ENCODE data around the gene PLPP3.

The PLPP3 gene

DNA sequence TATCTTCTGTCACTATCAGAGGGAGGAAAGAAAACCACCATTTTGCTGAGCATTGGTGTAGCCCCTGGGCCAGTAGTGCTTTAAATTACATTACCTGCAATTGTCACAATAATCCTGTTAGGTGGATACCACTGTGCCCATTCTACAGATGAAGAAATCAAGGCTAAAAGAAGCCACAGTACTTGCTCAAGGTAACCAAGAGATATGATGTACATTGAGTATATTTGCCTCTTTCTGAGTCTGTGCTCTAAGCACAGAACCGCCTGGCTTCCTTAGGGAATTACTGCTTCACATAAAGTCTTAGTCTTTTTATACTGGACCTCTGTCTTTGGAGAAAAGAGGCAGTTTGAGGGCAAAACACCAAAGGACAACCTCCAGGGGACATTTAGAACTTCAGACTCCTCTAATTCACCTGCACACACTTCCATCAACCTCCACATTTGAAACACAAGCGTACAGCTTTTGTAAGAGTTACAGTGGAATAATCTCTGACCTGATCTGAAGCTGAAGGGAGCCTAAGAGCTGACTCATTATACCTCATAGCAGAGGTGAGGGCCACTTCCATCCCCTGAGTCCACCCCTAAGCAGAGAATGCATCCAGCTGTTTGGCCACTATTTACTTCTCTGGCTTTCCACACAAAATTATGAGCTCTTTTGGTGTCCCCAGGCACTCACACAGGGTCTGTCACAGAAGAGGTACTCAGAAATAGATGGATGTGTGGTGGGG lies 61.8 kb downstream of the PLPP3 start:
- DNase-seq = no peak

DNA sequence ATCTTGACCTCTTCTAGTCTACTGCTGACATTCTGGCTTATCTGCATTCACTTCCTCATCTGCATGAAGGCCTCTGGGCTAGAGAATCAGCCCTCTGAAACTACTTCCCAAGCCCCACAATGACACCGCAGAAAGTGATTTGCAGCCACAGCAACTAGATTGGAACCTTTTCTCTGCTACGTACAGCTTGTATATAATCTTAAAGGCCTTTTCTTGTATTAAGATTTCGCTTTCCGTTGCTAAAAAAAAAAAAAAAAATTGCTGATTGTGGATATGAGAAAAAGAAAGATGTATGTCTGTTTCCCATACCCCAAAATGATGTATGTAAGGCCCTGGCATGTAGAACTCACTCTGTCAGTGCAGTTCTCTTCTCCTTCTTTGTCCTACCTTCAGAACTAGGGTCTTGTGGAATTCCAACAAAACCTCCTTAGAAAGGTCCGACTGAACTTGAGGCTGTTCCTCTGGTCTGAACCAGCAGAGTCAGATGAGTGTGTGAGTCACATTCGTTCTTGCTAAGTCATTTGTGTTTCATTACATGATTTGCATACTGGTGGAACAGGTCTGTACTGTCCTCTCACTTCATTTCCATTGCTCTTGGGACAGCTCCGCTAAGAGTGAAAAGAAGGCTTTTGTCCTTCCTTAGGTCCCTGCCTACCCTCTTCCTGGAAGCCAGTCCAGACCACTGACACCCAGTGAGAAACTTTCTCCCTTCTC lies 62.7 kb downstream of the PLPP3 start:
- no peak for DNase-seq

DNA sequence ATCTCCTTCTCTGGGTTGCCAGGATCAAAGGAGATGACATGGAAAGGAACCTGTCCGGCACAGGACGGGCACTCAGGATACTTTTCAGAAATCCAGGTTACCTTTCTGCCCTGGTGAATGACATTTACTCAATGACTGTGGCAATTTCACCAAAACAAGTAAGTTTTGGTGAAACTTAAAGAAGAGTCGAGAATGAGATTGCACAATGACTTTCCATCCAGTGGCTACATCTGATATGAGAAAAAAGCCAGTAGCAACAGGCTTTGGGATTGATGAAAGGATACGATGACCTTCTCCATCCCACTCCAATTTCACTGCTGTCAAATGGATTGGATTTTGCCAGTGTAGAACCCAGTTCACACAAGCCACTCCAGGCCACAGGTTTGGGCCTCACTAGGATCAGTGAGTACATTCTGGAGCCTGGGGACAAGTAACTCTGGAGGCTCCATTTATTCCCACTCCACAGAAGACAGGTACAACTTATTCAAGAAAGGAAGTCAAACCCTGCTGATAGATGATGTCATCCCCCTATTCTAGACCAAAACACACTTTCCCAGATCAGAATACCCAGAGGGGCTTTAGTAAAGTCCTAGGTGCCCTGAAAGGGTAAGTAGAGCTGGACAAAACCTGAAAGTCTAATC lies 63.3 kb downstream of the PLPP3 start:
- DNase-seq = no peak

DNA sequence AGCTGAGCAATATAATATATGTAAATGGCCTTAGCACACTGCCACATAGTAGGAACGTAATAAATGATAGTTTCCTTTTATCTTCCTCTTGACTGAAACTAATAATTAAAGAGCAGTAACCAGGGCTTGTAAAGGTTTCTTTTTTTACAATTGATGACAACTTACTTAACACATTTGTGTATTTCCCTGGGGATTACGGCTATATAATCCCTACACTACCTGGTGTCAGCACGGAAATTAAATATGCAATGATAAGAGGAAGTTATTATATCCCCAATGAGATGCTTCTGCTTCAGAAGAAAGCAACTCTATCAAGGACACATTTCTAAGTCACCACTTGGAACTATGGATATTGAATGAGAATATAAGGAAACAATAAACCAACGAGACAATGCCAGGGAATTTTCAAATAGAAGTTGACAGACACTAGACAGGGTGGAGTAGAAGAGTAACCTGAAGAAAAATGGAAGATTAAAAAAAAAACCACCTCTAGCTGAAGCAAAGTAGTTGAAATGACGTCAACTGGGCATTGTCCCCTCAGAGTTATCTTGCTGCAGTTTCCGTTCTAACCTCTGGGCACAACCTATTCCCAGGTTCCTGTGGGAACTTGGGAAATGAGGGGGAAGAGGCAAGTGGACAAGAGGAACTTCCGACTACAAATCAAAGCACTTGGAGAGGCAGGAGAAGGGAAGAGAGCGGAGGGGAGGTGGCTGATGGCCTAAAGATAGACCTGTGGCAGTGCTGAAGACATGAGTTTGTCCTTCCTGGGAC lies 66.5 kb downstream of the PLPP3 start:
- DNase-seq = no peak

DNA sequence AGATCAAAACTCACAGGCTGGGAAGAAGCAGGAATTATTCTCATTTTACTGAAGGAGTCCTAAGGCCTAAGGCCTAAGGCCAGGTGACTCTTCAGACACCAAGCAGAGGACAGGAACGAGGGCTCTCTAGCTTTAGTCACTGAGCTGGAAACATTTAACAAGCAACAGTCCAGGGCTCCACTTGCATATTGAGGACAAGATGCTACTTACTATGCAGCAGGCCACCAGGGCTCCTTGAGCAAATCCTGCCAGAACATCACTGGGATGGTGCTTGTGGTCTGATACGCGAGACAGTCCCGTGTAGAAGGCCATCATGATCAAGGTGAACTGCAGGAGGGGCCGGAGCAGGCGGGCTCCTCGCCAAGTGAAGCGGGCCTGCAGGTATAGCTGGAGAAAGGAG lies 67.6 kb downstream of the PLPP3 start:
- no peak for DNase-seq

DNA sequence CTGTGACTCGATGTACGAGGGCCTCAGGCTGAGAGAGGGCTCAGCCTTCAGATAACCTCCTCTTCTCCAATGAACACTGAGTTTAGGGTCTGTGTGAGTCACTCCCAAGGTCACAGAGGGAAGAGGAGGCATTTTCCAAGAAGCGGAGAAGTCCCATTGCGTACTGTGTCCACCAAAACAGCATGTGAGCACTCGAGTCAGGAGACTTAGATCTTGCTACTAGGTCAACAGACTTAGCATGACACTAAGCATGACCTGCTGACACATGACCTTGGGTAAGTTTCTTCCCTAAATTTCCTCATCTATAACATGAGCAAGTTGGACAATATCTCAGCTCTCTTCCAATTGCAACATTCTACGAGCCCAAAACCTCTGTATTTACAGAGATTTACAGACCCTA lies 68.0 kb downstream of the PLPP3 start:
- no peak for DNase-seq

DNA sequence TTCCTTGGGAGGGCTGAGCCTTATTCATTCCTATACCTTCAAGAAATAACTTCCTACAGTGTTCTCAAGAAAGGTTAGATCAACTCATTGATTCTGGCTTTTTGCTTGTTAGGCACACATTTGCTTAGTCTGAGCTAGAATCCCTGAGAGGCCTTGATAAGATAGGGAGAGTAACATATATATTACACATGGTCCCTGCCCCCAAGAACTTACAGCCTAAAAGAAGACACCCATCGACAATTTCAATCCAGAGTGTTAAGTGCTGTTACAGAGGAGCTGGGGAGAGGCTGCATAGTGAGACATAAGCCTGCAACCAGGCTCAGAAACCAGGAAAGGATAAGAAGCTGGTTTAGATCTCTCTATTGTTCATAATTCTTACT lies 68.7 kb downstream of the PLPP3 start:
- DNase-seq = no peak

DNA sequence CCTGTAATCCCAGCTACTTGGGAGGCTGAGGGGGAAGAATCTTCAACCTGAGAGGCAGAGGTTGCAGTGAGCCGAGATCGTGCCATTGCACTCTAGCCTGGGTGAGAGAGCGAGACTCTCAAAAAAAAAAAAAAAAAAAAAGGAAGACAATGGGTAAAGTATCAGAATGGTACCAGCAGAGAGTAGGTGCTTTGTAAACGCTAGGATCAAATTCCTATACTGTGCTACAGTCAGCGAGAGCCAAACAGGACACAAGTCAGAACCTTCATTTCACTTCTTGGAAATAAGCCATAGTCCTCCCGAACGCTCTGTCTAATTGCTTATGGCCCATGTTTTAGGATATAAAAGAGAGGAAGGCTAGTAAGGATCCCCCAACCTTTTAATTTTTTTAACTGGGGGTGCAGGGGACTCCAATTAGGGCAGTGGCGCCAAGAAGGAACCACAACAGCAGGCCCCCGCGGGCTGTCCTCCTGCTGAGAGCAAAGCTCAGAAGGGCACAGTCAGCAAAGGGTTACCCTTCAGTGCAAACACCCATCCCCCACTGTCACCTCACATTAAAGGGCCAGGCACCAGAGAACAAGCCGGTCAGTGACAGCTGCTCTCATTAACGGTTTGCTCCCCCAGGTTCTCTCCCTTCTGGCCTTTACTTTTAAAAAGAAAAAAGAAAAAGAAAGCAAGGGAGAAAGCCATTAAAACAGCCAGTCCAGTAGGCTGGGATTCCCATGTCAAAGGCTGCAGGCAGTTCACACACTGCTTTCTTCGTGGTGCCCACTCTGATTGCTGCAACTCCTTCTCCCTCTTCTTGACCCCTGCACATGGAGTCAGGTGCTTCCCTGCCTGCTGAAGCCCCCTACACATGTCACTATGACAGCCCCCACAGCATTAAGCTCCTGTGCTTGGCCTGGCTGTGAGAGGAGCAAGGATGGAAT lies 69.4 kb downstream of the PLPP3 start:
- no peak for DNase-seq

DNA sequence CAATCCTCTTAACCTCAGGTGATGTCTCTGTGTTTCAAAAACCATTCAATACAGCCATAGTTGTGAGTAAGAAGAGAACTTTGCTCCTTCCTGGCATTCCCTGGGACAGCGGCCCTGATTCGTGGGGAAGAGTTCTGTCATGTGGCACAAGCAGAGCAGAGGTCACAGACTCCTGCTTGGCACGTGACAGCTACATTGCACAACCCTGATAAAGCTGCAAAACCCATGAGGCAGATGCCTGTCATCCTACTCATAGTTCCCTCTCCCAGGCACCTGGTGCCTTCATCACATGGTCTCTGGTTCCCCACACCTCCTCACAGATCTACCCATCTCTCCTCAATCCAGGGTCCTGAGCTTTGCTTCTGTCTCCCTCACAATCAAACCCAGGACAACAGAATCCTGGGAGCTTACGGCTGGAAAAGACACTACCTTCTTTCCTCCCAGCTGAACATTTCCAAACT lies 70.8 kb downstream of the PLPP3 start:
- DNase-seq = no peak

DNA sequence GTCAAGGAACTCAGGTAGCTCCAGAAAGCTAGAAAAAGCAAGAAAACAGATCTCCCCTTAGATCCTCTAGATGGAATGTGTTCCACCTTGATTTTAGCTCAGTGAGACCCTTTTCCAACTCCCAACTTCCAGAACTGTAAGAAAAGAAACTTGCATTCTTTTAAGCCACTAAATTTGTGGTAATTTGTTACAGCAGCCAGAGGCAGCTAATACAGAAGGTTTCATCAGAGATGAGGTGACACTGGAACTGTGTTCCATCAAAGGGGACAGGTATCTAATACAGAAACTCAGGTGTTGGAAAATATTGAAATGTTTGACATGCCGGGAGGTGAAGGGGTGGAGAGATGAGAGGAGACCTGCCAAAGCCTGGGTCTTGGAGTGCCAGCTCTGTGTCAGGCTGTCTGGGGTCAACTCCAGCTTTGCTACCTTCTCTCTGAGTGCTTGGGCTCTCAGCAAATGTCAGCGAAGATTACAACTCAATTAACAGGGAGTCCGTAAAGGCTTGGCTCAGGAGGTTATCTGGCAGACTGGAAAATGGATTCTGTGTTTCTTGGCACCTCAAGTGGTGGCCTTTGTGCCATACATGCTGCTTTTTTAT lies 71.3 kb downstream of the PLPP3 start:
- DNase-seq = no peak

DNA sequence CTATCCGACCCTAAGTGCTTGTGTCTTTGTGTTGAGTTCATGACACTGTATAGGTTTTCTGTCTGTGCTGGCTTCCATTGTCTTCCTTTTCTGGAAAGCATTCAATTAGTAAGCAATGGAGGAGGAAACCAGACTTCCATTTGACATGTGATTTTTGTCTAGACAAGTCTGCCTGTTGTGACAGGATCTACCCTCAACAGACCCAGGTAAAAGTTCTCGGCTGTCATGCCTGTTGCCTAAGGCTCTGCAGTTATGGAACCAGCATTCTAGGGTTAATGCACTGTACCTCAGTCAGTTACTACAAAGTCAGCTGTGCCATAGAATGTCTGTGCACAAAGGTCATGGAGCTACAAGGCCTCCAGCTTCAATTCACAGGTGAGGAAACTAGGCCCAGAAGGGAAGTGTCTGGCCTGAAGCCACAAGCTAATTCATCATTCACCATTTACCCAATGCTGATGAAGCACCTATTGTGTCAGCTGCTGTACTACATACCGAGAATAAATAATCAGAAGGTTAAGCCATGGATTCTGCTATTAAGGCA lies 72.3 kb downstream of the PLPP3 start:
- DNase-seq = no peak

DNA sequence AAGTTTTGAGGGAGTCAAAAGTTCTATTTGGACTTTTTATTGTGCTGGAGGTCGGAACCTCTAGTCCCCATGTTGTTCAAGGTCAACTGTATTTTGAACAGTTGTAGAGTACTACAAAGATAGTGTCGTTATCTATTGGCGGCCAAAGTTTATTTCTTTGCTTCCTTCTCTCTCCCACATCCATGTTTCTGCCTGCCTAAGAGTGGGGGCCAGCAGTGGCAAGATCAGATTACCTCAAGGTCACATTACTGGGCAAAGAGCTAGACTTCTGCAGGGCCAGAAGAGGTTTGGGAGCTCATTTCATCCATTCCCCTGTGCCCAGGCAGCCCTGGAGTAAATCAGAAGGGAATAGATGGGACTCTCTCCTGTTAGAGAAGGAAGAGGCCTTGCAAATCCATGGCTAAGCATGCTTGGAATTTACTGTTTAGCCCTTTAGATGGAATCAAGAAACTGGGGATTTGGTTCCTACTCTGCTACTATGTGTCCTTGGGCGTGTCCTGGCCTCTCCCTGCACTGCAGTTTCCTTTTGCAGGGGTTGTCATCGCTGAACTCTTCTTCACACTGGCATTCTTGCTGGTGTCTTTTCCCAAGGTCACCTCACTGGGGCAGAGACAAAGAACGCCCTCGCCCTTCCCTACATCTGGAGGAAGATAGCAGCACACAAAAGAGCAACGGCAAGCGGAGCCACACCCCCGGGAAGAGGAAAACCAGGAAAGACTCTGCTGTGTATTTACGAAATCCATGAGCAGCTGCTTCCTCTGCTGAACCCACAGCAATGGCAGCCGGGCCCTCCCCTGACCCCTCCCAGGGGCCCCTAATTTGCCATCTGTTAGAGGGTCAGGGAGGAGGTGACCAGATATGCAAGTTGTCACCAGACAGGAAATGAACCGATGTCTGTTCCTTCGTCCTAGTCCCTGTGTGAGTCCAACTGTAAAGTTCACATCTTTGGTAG lies 73.3 kb downstream of the PLPP3 start:
- no peak for DNase-seq

DNA sequence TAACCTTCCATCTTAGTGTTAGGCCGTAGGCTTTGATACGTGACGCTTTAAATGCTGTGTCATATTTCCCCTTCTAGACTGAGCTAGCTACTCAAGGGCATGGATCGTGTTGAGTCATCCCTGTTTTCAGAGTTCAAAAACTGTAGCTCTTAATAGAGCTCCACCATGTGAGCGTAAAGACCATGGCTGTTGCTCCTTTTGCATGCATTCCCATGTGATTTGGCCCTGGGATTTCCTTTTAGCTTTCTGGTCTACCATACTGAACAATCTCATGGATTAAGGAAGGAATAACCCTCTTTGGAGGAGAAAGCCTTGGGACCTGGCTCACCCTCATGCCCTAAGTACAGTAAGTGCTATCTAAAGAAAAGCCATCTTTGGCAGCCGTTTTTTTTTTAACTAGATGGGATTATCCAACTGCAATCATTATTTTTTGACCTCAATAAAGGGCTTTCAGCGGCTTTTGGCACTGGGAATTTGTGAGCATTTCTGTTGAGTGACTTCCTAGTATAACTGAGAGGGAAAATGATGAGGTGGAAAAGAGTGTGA lies 76.6 kb downstream of the PLPP3 start:
- DNase-seq = no peak

DNA sequence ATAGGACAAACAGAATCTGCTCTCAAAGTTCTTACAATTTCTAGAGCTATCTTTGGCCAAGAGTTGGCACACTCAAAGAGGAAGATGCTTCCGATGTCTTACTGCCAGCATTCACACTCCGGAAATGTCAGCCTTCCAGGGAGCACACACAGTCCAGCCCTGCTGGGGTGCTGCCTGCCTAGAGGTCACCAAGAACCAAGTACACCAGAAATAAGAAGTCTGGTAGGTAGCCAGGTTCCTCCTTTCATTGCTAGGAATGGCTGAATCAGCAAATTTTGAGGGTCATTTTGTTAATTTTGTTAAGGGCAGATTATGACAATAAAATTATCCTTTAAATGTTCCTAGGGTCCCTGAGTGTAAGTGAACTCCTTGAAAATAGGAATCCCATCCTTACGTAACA lies 77.5 kb downstream of the PLPP3 start:
- DNase-seq = no peak

DNA sequence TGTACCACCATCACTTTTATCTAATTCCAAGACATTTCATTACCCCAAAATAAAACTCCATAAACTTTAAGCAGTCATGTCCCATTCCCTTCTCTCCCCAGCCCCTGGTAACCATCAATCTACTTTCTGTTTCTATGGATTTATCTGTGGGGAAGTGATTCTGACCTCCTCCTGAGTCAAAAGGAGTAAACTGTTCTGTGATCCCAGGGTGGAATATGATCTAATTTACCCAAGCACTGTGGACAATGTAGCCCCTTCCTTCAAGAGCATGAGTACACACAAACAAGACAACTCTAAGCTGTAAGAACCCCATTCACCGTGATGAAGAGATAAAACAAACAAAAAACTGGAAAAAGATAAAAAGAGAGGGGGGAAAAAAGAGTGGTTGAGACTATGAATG lies 77.9 kb downstream of the PLPP3 start:
- no peak for DNase-seq

DNA sequence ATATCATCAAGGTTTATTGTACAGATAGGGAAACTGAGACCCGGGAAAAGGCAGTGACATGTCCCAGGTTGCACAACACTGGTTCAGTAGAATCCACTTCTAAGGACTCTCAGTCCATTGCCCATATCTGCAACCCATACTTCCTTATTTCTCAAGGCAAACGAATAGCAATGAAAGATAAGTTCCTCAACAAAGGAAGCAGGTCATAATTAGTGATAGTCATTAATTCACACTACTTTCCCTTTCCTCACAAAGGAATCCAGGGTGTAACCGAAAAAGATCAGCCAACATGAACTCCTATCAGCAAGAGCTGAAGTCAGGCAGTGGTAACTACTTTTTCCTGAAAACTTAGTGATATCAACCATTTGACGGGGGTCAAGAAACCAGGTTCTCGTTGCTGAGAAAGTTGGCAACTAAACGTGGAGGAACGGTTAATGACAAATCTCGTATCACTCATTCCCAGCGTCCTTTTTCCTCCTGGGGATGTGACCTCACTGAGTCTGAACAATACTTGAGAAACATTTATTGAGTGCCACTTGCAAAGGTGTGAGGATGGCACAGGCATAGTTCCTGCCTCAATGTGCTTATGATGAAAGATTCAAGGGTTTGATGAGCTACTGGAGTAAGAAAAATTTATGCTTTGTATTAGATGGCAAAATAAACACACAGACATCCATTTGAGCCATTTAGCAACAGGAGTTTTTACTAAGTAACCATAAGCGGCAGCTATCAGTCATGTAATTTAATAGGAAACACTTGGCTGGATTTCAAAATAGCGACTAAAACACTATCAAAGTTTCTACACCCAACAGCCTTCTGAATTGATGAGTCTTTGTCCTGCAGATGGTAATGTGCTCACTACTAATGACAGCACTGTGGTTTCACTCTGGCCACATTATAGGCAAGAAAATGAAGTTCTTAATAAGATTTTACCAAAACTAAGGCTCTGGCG lies 82.3 kb downstream of the PLPP3 start:
- no peak for DNase-seq

DNA sequence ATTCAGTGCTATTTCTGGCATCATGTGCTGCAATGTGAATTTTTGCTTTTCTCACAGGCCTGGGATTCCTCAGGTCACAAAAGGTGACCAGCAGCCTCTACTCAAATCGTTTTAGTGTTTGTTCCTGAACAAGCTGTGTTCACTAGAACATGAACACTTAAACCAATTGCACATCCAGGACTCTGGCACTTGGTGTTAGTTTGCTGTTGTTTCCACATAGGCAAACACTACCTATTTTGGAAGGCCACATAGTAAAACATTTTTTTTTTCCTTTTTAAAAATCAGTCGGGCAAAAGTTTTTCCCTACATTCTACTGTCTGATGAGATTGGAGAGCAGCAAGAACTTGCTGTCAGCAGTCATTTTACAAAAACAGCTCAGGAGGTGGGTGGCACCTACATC lies 83.2 kb downstream of the PLPP3 start:
- no peak for DNase-seq

DNA sequence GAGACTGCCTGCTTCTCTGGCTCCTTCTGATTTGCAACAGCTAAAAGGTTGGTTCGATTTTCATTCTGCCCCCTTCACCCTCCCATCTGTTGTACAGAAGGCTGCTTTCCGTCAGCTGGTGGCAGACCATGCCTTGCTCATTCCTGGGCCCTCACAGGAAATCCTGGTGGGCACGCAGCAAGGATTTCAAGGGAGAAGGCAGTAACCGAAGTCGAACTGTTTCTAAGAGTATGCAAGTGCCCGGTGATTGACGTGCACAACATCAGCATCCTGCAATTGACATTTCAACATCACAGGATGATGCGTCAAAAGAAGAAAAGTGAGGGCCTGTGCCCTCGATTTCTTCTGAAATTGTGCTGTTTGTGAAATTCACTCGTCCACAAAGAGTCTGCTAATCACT lies 83.8 kb downstream of the PLPP3 start:
- DNase-seq = no peak

DNA sequence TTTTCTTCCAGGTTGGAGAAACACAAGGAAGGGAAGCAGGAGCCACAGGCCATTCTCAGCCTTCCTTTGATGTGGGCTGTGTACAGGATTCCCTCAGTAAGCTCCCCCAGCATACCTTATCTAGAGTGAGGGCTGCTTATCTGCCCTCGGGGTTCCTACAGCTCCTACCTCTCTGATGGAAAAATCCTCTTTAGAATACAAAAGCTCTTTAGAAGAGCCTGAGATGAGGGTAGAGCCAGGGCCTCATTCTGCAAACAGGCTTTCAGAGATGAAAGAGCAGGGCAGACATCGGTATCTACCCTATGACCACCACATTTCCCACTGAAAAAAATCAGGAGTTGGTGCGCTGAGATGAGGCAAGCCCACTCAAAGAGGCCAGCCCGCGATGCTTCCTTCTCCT lies 85.1 kb downstream of the PLPP3 start:
- no peak for DNase-seq
